ENCODE data around the gene SRMS.

GRCh38 chr20:63546256-63546955 is 1.1 kb downstream of the SRMS start:
- peak; percentile 49; the same call in 1 of the 2 replicates for TF ChIP-seq EP300 (IDR thresholded peaks at IDR 0.05; ENCODE audit: borderline replicate concordance)
- no peak for TF ChIP-seq RAD21 (IDR thresholded peaks at IDR 0.05; ENCODE audit: low read depth)
- TF ChIP-seq CEBPB (IDR thresholded peaks at IDR 0.05): no peak
- no peak for TF ChIP-seq TAF1 (IDR thresholded peaks at IDR 0.05; ENCODE audit: low read depth)
- no peak for TF ChIP-seq TEAD4 (IDR thresholded peaks at IDR 0.05)
- no peak for TF ChIP-seq MAX (IDR thresholded peaks at IDR 0.05)
- TF ChIP-seq ZBTB7A (IDR thresholded peaks at IDR 0.05; ENCODE audit: low read depth): no peak
- TF ChIP-seq YY1 (IDR thresholded peaks at IDR 0.05; ENCODE audit: low read depth): no peak
- TF ChIP-seq NFIC (IDR thresholded peaks at IDR 0.05): no peak
- TF ChIP-seq FOXM1 (IDR thresholded peaks at IDR 0.05; ENCODE audit: borderline replicate concordance, low read depth): no peak
- TF ChIP-seq USF1 (IDR thresholded peaks at IDR 0.05): no peak
- no peak for TF ChIP-seq CREB1 (IDR thresholded peaks at IDR 0.05; ENCODE audit: low read depth)

Measured in Ishikawa (cell line).